Activated naive CD4-positive, alpha-beta T cell treated with anti-CD3 and anti-CD28 coated beads for 36 hours (primary cell): Measurements from ENCODE around the gene KCNE3. TPM values are rescaled to one million over a fixed set of nuclear protein-coding genes. Genes with fewer than 3 reads are reported as not detected.

Experiments
- total RNA-seq, 2 experiments: library from RNA; stranded (reverse); gene quantifications; one replicate each; pipeline ENCODE4 v1.2.3, GENCODE V29; 2021

Gene KCNE3
- total RNA-seq, 2 experiments from 2014 or later: not detected

Other genes with a start within 250 kb of the KCNE3 start
- gene P4HA3, start 155.9 kb downstream of the KCNE3 start, total RNA-seq: not detected
- gene PGM2L1, start 69.1 kb downstream of the KCNE3 start, total RNA-seq: 10 to 100 TPM; 11.9 to 13.4 TPM
- gene LIPT2, start 26.2 kb upstream of the KCNE3 start, total RNA-seq: 1 to 10 TPM; 3.1 to 5.6 TPM
- 10 to 100 TPM; 84.8 to 91.9 TPM for gene POLD3, start 125.0 kb upstream of the KCNE3 start, total RNA-seq